ENCODE measurements around the gene MAN2B2. TPM values are rescaled to one million over a fixed set of nuclear protein-coding genes. Genes with fewer than 3 reads are reported as not detected.

MAN2B2 gene
- total RNA-seq, 1 experiment from 2014 or later, result 5.9 TPM

GRCh38 chr4:6633091-6633906 is 58.3 kb downstream of the MAN2B2 start:
- Histone ChIP-seq H3K79me1 (ENCODE audit: insufficient read depth, low read depth, low read length, poor library complexity, severe bottlenecking) (no peaks in the 10 kb centered on the region), H3K9ac (ENCODE audit: extremely low read depth, insufficient read length, low read length) (no peak overlapping the region), H2BK120ac (ENCODE audit: low read depth, low read length, poor library complexity, severe bottlenecking) (no peak overlapping the region), H3K14ac (ENCODE audit: insufficient read depth, low read length) (peak overlapping the region; percentile 56; the same call in 1 of the 2 replicates), H4K20me1 (ENCODE audit: control insufficient read depth, insufficient read depth, insufficient read length) (no peaks in the 10 kb centered on the region), H3K79me2 (ENCODE audit: insufficient read depth, low read length) (no peaks in the 10 kb centered on the region), H3K56ac (ENCODE audit: insufficient read length, low read depth, low read length) (no peak overlapping the region), H2BK12ac (ENCODE audit: insufficient read length, low read depth, low read length) (no peak overlapping the region), H2BK15ac (ENCODE audit: low read depth, low read length) (no peak overlapping the region), H4K5ac (ENCODE audit: insufficient read length, low read depth, low read length) (no peak overlapping the region), H3K27me3 (ENCODE audit: insufficient read depth, low read length) (no peaks in the 10 kb centered on the region), H3K23me2 (ENCODE audit: insufficient read length, low read depth, low read length, poor library complexity, severe bottlenecking) (no peaks in the 10 kb centered on the region), H2AFZ (ENCODE audit: low read length) (no peak overlapping the region), H3T11ph (ENCODE audit: low read length) (no peak overlapping the region), H2AK5ac (ENCODE audit: insufficient read length, low read length) (no peak overlapping the region), H3K4me1 (ENCODE audit: insufficient read depth, low read length) (no peaks in the 10 kb centered on the region; the same call in 1 of the 2 replicates), H3K9me3 (ENCODE audit: control insufficient read depth, low read depth, low read length) (no peaks in the 10 kb centered on the region), H4K8ac (replicated peaks; ENCODE audit: insufficient read length, low read depth, low read length) (no peak overlapping the region), H3K23ac (ENCODE audit: insufficient read length, low read depth, low read length) (no peak overlapping the region), H3K18ac (ENCODE audit: insufficient read length, low read depth, low read length) (no peak overlapping the region), H3K27ac (ENCODE audit: insufficient read length, low read depth, low read length) (no peak overlapping the region), H4K91ac (ENCODE audit: insufficient read length, low read depth, low read length) (no peak overlapping the region), H2BK5ac (ENCODE audit: insufficient read length, low read length) (no peak overlapping the region), H3K4me2 (ENCODE audit: insufficient read depth, insufficient read length, low read length) (no peak overlapping the region), H3K4ac (ENCODE audit: low read depth, low read length) (no peak overlapping the region), H2BK20ac (ENCODE audit: low read depth, low read length, poor library complexity, severe bottlenecking) (no peak overlapping the region)
- Mint-ChIP-seq H3K4me1 (peaks cover 6 to 9% of the 10 kb centered on the region in 2 experiments; a peak in 2 of 4 replicates), H3K4me3 (no peak overlapping the region), H3K36me3 (ENCODE audit: insufficient read depth in 1 of 3, low read depth in 3 of 3) (no peaks in the 10 kb centered on the region), H3K27ac (peak overlapping the region in 2 of 3 experiments; percentile 40 to 46; a peak in 2 of 7 replicates), H3K27me3 (ENCODE audit: low read depth) (no peaks in the 10 kb centered on the region; the same call in none of the 2 replicates), H3K9me3 (no peaks in the 10 kb centered on the region; a peak in 1 of 5 replicates)
- no peak for DNase-seq
- no peak for TF ChIP-seq CTCF (conservative IDR thresholded peaks at IDR 0.05)
- no CpG with 5 or more reads among the region's 10 CpGs for WGBS (ENCODE audit: extremely low coverage, insufficient read length, low lambda C conversion rate)

Measured in H9 (cell line).